Thyroid gland (tissue), 4 donors: ENCODE results near the gene ZBTB17. TPM values are rescaled to one million over a fixed set of nuclear protein-coding genes. Genes with fewer than 3 reads are reported as not detected.

Experiments
- DNase-seq, 2 donors: peaks; one replicate each; pipeline ENCODE4 v3.0.0-alpha.2; 2019
- H3K27ac ChIP-seq, 3 donors: fragments of 200-600 bp; sonication (generic); 1 replicate in 2 of 3; 2 replicates in 1 of 3; pipeline ENCODE4 v1.5.1; 2016 to 2019; ENCODE audit warnings: mild to moderate bottlenecking in 1 of 3, moderate library complexity in 1 of 3
- H3K27me3 ChIP-seq: fragments of 200-600 bp; sonication (generic); one replicate; pipeline ENCODE4 v1.5.1; 2019
- H3K36me3 ChIP-seq, 2 donors: fragments of 200-600 bp; sonication (generic); one replicate each; pipeline ENCODE4 v1.5.1; 2016 to 2019
- H3K4me1 ChIP-seq, 2 donors: fragments of 200-600 bp; sonication (generic); one replicate each; pipeline ENCODE4 v1.5.1; 2017 to 2019
- H3K4me3 ChIP-seq, 3 donors: fragments of 200-600 bp; sonication (generic); replicated peaks in 1 of 3; 1 replicate in 2 of 3; 2 replicates in 1 of 3; pipeline ENCODE4 v1.5.1; 2016; ENCODE audit warnings: mild to moderate bottlenecking in 1 of 3
- H3K9me3 ChIP-seq: fragments of 200-600 bp; sonication (generic); one replicate; pipeline ENCODE4 v1.5.1; 2017
- POLR2A ChIP-seq, 2 donors: fragments of 450-650 bp; IDR thresholded peaks; one replicate each; pipeline ENCODE4 v1.6.1; 2017; ENCODE audit warnings: antibody characterized with exemption in 2 of 2, mild to moderate bottlenecking in 2 of 2, moderate library complexity in 1 of 2
- WGBS, 2 donors: methylation state at CpG; one replicate each; pipeline ENCODE4 v1.1.5; 2017; 5-methylcytosine and 5-hydroxymethylcytosine counted together
- intact Hi-C: fragments of 100-400 bp; cut with DNase I; formaldehyde crosslinking; loops from one replicate; pipeline ENCODE4 v1.15.1; 2023
- total RNA-seq, 4 donors: library from RNA; depleted of rRNA; stranded (reverse); fragments of >200 nt; gene quantifications; one replicate each; pipeline ENCODE4 v1.2.3, GENCODE V29; 2016
- TF ChIP-seq, protein P1 (sequence below), 6 experiments: fragments of 200-600 bp in 3 of 6; fragments of 450-650 bp in 3 of 6; sonication (generic) in 3 of 6; IDR thresholded peaks; one replicate each; pipeline ENCODE4 v1.5.1; 2016 to 2019; ENCODE audit warnings: antibody characterized with exemption in 6 of 6, mild to moderate bottlenecking in 2 of 6, inconsistent platforms in 1 of 6, moderate library complexity in 1 of 6

The ZBTB17 gene
- total RNA-seq, 4 donors from 2014 or later, result 31.4 to 52.1 (median 36.1) TPM

- H3K36me3 ChIP-seq, result peaks cover 73 to 83% of the 10 kb centered on the region in 2 donors
- H3K4me3 ChIP-seq, result no peak overlapping the region
- no peaks in the 10 kb centered on the region for H3K9me3 ChIP-seq
- H3K27ac ChIP-seq, result no peak overlapping the region
- no peak for TF ChIP-seq POLR2A (IDR thresholded peaks at IDR 0.05)
- TF ChIP-seq, protein P1, sequence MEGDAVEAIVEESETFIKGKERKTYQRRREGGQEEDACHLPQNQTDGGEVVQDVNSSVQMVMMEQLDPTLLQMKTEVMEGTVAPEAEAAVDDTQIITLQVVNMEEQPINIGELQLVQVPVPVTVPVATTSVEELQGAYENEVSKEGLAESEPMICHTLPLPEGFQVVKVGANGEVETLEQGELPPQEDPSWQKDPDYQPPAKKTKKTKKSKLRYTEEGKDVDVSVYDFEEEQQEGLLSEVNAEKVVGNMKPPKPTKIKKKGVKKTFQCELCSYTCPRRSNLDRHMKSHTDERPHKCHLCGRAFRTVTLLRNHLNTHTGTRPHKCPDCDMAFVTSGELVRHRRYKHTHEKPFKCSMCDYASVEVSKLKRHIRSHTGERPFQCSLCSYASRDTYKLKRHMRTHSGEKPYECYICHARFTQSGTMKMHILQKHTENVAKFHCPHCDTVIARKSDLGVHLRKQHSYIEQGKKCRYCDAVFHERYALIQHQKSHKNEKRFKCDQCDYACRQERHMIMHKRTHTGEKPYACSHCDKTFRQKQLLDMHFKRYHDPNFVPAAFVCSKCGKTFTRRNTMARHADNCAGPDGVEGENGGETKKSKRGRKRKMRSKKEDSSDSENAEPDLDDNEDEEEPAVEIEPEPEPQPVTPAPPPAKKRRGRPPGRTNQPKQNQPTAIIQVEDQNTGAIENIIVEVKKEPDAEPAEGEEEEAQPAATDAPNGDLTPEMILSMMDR (IDR thresholded peaks at IDR 0.05), result peak in 1 of 6 experiments; percentile 5
- intact Hi-C loops, result no loop called here
- peak in 1 of 2 donors; percentile 36 for DNase-seq
- H3K4me1 ChIP-seq, result peaks cover 0 to 20% of the 10 kb centered on the region in 2 donors
- H3K27me3 ChIP-seq, result no peaks in the 10 kb centered on the region
- 91 to 93% methylated on average over 21 to 31 of the region's 32 CpGs for WGBS, 2 donors
Observed at GRCh38 chr1:15941899-15942660, 33.8 kb downstream of the ZBTB17 start.

- 94 to 98% methylated on average over 6 to 10 of the region's 13 CpGs for WGBS, 2 donors
- H3K27ac ChIP-seq, result peak overlapping the region in 1 of 3 donors; percentile 23
- no peaks in the 10 kb centered on the region for H3K27me3 ChIP-seq
- peaks cover 0 to 20% of the 10 kb centered on the region in 2 donors for H3K4me1 ChIP-seq
- H3K9me3 ChIP-seq, result no peaks in the 10 kb centered on the region
- TF ChIP-seq, protein P1 (IDR thresholded peaks at IDR 0.05), result no peak
- TF ChIP-seq POLR2A (IDR thresholded peaks at IDR 0.05), result no peak
- H3K36me3 ChIP-seq, result peaks cover 74 to 84% of the 10 kb centered on the region in 2 donors
- intact Hi-C loops, result no loop called here
- no peak for DNase-seq
- H3K4me3 ChIP-seq, result no peak overlapping the region
Observed at GRCh38 chr1:15941044-15941840, 34.7 kb downstream of the ZBTB17 start.

GRCh38 chr1:15940110-15941043, 35.5 kb downstream of the ZBTB17 start:
- Histone ChIP-seq H3K9me3 (no peaks in the 10 kb centered on the region), H3K27me3 (no peaks in the 10 kb centered on the region), H3K4me3 (no peak overlapping the region), H3K4me1 (peaks cover 0 to 20% of the 10 kb centered on the region in 2 donors), H3K36me3 (peaks cover 83 to 84% of the 10 kb centered on the region in 2 donors), H3K27ac (no peak overlapping the region)
- intact Hi-C loops, result no loop called here
- 91% methylated on average over 13 of the region's 13 CpGs for WGBS, 2 donors
- no peak for DNase-seq
- TF ChIP-seq POLR2A (IDR thresholded peaks at IDR 0.05), result no peak
- TF ChIP-seq, protein P1 (IDR thresholded peaks at IDR 0.05), result no peak

DNA sequence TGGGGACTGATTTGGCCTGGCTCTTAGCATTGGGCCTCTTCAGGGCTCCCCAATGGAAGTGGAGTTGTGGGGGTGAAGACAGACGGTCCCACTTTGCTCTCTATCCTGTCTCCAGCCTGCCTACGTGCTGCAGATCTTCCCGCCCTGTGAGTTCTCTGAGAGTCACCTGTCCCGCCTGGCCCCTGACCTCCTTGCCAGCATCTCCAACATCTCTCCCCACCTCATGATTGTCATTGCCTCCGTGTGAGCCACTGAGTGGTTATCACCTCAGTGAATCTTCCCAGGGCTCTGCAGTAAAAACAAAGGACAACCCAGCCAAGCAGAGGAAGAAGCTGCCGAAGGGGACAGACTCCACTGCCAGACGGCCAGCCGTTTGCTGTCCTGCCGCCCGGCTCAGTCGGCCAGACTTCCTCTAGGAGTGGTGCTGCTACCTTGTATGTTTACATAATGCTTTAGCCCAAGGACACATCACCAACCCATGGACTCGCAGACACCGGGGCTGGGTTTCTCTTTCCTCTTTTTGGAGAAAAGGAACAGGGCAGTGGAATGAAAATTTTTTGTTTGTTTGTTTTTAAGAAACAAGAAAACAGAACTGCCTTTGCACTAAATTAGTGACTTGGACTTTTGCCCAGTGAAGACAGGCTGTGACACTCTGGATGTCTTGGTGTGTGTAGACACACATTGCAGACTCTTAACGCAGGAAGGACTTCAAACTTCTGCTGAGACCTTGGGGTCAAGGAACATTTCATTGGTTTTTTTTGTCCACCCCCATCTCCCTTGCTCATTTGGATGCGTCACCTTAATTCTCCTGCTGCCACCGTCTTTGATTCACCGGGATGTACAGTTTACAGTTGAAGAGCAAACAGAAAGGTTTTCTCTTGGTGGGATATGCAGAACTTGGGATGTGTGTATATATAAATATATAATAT, 36.5 kb downstream of the ZBTB17 start:
- Histone ChIP-seq H3K27ac (peak overlapping the region; percentile 39 to 63 (median 57)), H3K27me3 (no peaks in the 10 kb centered on the region), H3K4me1 (peaks cover 0 to 20% of the 10 kb centered on the region in 2 donors), H3K4me3 (no peak overlapping the region), H3K9me3 (no peaks in the 10 kb centered on the region), H3K36me3 (peaks cover 83 to 84% of the 10 kb centered on the region in 2 donors)
- DNase-seq, result peak in 1 of 2 donors; percentile 62
- TF ChIP-seq, protein P1 (IDR thresholded peaks at IDR 0.05), result no peak
- no peak for TF ChIP-seq POLR2A (IDR thresholded peaks at IDR 0.05)
- intact Hi-C loops, result no loop called here
- WGBS, 2 donors, result 58 to 64% methylated on average over 15 to 17 of the region's 17 CpGs
